Activated B cell treated with CpG ODN at 0.5 μM for 24 hours (primary cell): Measurements from ENCODE around the gene OR7G2. TPM values are rescaled to one million over a fixed set of nuclear protein-coding genes. Genes with fewer than 3 reads are reported as not detected.

ENCODE experiments used
- ATAC-seq: fragments of 200-7000 bp; cut with Tn5 transposase; one replicate; pipeline ENCODE4 v1.10.0; 2021; ENCODE audit warnings: low read depth, mild to moderate bottlenecking, moderate library complexity
- CTCF ChIA-PET: fragments of 350-600 bp; sonication (Branson Sonifier 250); formaldehyde crosslinking; loops from one replicate; lab custom pipeline; 2021; ENCODE audit warnings: antibody characterized with exemption; lab: Charles Lee
- POLR2A ChIA-PET: fragments of 350-600 bp; sonication (Branson Sonifier 250); formaldehyde crosslinking; loops from one replicate; lab custom pipeline; 2021; ENCODE audit warnings: antibody characterized with exemption; lab: Charles Lee
- DNase-seq: peaks from one replicate; pipeline ENCODE4 v3.0.0; 2022
- H3K27ac Mint-ChIP-seq: one replicate; pipeline ENCODE4 v1.8.0; 2020; ENCODE audit warnings: mixed read lengths
- H3K27me3 Mint-ChIP-seq: one replicate; pipeline ENCODE4 v1.8.0; 2021; ENCODE audit warnings: mixed read lengths
- H3K36me3 Mint-ChIP-seq: one replicate; pipeline ENCODE4 v1.8.0; 2021; ENCODE audit warnings: low read depth, mixed read lengths
- H3K4me1 Mint-ChIP-seq: one replicate; pipeline ENCODE4 v1.8.0; 2021; ENCODE audit warnings: mixed read lengths
- H3K4me3 Mint-ChIP-seq: one replicate; pipeline ENCODE4 v1.8.0; 2020; ENCODE audit warnings: mild to moderate bottlenecking, mixed read lengths
- H3K9me3 Mint-ChIP-seq: one replicate; pipeline ENCODE4 v1.8.0; 2020; ENCODE audit warnings: mixed read lengths
- intact Hi-C: fragments of 100-400 bp; cut with micrococcal nuclease; formaldehyde crosslinking; loops from one replicate; pipeline ENCODE4 v1.15.1; 2024
- total RNA-seq: library from RNA; stranded (reverse); gene quantifications from 2 replicates; pipeline ENCODE4 v1.2.3, GENCODE V29; 2022
- TF ChIP-seq, protein P1 (sequence below): fragments of 200-600 bp; IDR thresholded peaks from one replicate; pipeline ENCODE4 v1.8.0; 2022; ENCODE audit warnings: antibody characterized with exemption, mild to moderate bottlenecking

The OR7G2 gene
- total RNA-seq, 1 donor from 2014 or later, result not detected

DNA sequence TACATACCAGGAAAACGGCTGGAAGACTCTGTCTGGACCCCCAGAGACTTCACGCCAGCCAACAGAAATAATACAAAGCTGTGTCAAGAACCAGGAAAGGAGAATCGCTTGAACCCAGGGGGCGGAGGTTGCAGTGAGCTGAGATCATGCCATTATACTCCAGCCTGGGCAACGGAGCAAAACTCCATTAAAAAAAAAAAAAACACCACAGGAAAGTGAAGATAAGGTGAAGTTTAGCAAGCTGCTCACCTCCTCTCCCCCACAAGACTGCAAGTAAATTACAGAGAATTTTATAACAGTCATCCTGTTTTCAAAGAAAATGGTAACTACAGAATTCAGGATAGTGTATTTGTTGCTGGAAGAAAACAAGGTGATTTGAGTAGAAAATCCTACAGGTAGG is 9.3 kb upstream of the OR7G2 start:
- TF ChIP-seq, protein P1, sequence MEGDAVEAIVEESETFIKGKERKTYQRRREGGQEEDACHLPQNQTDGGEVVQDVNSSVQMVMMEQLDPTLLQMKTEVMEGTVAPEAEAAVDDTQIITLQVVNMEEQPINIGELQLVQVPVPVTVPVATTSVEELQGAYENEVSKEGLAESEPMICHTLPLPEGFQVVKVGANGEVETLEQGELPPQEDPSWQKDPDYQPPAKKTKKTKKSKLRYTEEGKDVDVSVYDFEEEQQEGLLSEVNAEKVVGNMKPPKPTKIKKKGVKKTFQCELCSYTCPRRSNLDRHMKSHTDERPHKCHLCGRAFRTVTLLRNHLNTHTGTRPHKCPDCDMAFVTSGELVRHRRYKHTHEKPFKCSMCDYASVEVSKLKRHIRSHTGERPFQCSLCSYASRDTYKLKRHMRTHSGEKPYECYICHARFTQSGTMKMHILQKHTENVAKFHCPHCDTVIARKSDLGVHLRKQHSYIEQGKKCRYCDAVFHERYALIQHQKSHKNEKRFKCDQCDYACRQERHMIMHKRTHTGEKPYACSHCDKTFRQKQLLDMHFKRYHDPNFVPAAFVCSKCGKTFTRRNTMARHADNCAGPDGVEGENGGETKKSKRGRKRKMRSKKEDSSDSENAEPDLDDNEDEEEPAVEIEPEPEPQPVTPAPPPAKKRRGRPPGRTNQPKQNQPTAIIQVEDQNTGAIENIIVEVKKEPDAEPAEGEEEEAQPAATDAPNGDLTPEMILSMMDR, result no peak
- Mint-ChIP-seq H3K4me3 (no peak overlapping the region), H3K9me3 (peaks cover 3% of the 10 kb centered on the region), H3K4me1 (no peaks in the 10 kb centered on the region), H3K27ac (no peak overlapping the region), H3K27me3 (peaks cover 16% of the 10 kb centered on the region), H3K36me3 (no peaks in the 10 kb centered on the region)
- CTCF ChIA-PET, result no interaction called here
- intact Hi-C loops, result no loop called here
- POLR2A ChIA-PET, result no interaction called here
- no peak for ATAC-seq
- no peak for DNase-seq

DNA sequence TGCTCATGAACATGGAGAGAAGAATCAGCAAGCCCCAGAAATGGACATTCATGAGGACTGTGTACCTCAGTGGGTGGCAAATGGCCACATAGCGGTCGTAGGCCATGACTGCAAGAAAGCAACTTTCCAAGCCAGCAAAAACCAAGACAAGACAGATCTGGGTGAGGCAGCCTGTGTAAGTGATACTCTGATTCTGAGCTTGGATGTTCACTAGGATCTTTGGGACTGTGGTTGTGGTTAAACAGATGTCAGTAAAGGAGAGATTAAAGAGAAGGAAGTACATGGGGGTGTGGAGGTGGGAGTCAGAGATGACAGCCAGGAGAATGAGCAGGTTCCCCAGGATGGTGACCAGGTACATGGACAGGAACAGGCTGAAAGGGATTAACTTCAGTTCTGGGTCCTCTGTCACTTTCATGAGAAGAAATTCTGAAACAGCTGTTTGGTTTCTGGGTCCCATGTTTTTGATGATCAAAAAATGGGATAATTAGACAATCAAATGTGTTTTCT is 8.1 kb upstream of the OR7G2 start, which contains the start of gene OR7G1:
Gene OR7G1 (minus strand): TSS at position 457 of the 507 bp plus-strand sequence. CDS start 0 bp downstream, at position 457.
- DNase-seq (no peak), ATAC-seq (no peak)
- intact Hi-C loops, result no loop called here
- H3K27ac Mint-ChIP-seq, result no peak within 1 kb of the TSS
- no peaks in the 10 kb centered on the region for H3K4me1 Mint-ChIP-seq
- H3K36me3 Mint-ChIP-seq, result no peaks in the 10 kb centered on the region
- H3K4me3 Mint-ChIP-seq, result no peak within 1 kb of the TSS
- peaks cover under 1% of the 10 kb centered on the region for H3K9me3 Mint-ChIP-seq
- TF ChIP-seq, protein P1, result no peak
- ChIA-PET CTCF (no interaction called here), POLR2A (no interaction called here)
- H3K27me3 Mint-ChIP-seq, result peaks cover 14% of the 10 kb centered on the region

DNA sequence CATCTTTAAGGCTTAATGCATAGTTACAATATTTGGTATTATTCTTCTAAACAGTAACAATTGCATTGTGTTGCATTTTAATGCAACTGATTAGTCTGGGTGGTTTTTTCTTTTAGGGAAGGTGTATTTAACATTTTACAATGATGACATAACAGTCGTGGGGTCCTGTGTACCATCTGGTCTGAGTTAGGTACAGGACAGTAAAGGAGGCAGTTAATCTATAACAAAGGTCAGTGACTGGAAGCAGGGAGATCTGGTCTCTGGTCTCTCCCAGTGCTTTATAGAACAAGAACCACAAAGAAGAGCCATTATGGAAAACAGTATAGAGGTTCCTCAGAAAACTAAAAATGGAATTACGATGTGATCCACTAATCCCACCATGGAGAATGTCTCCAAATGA is 2.7 kb upstream of the OR7G2 start:
- CTCF ChIA-PET, result no interaction called here

DNA sequence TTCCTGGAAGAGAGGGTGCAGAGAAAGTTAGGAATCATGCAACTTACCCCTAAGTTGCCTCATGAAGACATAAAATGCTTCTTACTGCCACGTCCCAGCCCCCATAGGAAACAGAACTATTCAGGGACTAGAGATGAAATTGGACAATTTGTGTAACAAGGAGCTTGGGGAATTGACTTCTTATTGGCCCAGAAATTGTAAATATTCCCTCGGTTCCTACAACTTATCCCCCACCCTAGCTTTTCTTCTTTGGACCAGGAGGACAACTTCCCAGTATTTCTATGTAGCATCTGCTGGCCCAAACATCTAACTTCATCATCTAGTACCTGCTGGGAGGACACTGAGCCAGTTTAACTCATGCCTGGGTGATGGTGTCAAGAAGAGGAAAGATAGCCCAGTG is 20.5 kb downstream of the OR7G2 start, which contains the start of gene OR1M1:
Gene OR1M1 (plus strand): TSS at position 301 of the 400 bp plus-strand sequence. CDS start 6,184 bp downstream, outside the sequence.
- no peak within 1 kb of the TSS for H3K27ac Mint-ChIP-seq
- TF ChIP-seq, protein P1, result no peak
- CTCF ChIA-PET, result no interaction called here

More for the DNA sequence above, 2.7 kb upstream of the OR7G2 start:
- intact Hi-C loops, result no loop called here
- Mint-ChIP-seq H3K27me3 (peaks cover 10% of the 10 kb centered on the region), H3K9me3 (no peaks in the 10 kb centered on the region), H3K4me1 (no peaks in the 10 kb centered on the region), H3K4me3 (no peak overlapping the region), H3K36me3 (no peaks in the 10 kb centered on the region), H3K27ac (no peak overlapping the region)
- TF ChIP-seq, protein P1, result no peak
- DNase-seq (no peak), ATAC-seq (no peak)
- POLR2A ChIA-PET, result no interaction called here

DNA sequence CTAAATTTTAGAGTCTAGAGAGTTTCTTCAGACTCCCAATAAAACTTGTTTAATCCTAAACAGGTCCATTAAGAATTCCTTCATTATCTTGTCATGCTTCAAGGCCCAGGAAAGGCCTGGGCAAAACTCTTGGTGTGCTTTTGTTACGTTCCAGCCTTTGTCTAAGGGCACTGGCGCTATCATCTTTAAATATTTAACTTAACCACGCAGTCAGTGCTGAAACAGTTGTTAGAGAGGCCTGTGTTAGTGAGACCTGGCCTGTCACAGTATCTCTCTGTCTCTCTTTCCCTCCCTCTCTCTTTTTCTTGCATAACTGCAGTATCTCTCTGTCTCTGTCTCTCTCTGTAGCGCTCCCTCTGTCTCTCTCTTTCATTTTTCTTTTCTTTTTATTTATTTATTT is 28.6 kb downstream of the OR7G2 start:
- DNase-seq, result no peak
- intact Hi-C loops, result no loop called here
- no peak for ATAC-seq
- CTCF ChIA-PET, result no interaction called here
- Mint-ChIP-seq H3K9me3 (no peaks in the 10 kb centered on the region), H3K27ac (no peak overlapping the region), H3K4me3 (no peak overlapping the region), H3K36me3 (no peaks in the 10 kb centered on the region), H3K4me1 (no peaks in the 10 kb centered on the region), H3K27me3 (no peaks in the 10 kb centered on the region)
- TF ChIP-seq, protein P1, result no peak
- POLR2A ChIA-PET, result no interaction called here

More for the DNA sequence above, 20.5 kb downstream of the OR7G2 start, which contains the start of gene OR1M1:
- DNase-seq (no peak), ATAC-seq (no peak)
- Mint-ChIP-seq H3K4me3 (no peak within 1 kb of the TSS), H3K36me3 (no peaks in the 10 kb centered on the region), H3K4me1 (no peaks in the 10 kb centered on the region), H3K9me3 (no peaks in the 10 kb centered on the region), H3K27me3 (peaks cover 2% of the 10 kb centered on the region)
- intact Hi-C loops, result no loop called here
- POLR2A ChIA-PET, result no interaction called here
